SK-N-DZ (cell line): ENCODE measurements around the gene ANO10.
"Not testable (repeated sequence)": the region's sequence is repeated elsewhere in the genome, so short reads cannot be mapped to it uniquely, and the experiment has no call there.

Source experiments
- DNase-seq: peaks from one replicate; pipeline ENCODE4 v3.0.0-alpha.2; 2015; ENCODE audit warnings: low spot score

The ANO10 gene

GRCh38 chr3:43627360-43627759 is 5.5 kb upstream of the ANO10 start:
- no peak for DNase-seq

- no peak for DNase-seq
Measured at GRCh38 chr3:43624619-43625305, 3.0 kb upstream of the ANO10 start.

GRCh38 chr3:43620831-43621655 is 768 bp downstream of the ANO10 start:
- peak; percentile 27 for DNase-seq

GRCh38 chr3:43619588-43619987 is 2.2 kb downstream of the ANO10 start:
- DNase-seq, result no peak

- no peak for DNase-seq
Measured at GRCh38 chr3:43618142-43618541, 3.7 kb downstream of the ANO10 start.

DNA sequence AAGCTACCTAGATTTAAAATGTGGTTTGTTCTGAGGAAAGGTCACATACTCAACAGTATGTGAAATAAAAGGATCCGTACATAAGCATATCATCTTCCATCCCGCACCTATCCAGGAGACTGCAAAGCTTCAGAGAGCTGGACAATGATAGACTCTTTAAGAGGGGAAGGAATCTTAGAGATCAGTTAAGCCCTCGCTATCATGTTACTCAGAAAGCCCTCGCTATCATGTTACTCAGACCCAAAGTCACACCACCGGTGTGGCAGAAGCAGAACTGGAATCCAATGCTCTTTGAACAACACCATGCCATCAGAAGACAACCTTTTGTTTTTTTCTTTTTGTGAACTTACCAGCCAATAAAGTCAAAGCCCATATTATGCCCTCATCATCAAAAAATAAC is 5.8 kb downstream of the ANO10 start:
- DNase-seq, result no peak

- no peak for DNase-seq
Measured at GRCh38 chr3:43615133-43615532, 6.7 kb downstream of the ANO10 start.

- no peak for DNase-seq
Measured at GRCh38 chr3:43613976-43614375, 7.8 kb downstream of the ANO10 start.

DNA sequence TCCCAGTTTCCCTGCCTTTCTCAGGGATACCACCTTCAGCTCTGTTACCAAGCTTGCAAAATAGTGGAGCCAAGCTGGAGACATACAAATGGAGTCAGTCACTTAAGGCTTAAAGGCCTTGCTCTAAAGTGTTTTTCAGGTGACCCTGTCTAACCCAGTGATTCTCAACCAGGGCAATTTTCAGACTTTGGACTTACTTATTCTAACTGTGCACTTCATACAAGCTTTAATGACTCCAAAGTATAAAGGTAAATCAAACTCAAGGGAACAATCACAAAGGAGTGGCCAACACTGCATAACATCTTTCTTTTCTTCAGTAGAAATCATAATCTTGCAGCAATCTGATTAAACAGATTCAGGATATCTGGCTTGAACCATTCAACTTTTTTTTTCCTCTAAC is 9.4 kb downstream of the ANO10 start:
- DNase-seq, result no peak

- DNase-seq, result no peak
Measured at GRCh38 chr3:43609406-43609805, 12.4 kb downstream of the ANO10 start.

DNA sequence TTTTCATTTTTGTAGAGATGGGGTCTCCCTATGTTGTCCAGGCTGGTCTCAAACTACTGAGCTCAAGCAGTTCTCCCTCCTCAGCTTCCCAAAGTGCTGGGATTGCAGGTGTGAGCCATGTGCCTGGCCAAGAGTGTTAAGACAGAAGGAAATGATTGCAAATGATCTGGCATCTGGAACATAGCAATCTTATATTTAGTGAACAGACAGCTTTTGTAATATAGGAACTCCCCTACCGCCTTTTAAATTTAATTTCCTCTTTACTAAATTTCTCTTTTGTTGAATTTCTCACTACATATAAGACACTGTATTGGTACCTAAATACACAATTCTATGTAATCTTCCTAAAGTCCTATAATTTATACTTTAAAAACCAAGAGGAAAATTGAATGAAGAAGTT is 13.1 kb downstream of the ANO10 start:
- no peak for DNase-seq

DNA sequence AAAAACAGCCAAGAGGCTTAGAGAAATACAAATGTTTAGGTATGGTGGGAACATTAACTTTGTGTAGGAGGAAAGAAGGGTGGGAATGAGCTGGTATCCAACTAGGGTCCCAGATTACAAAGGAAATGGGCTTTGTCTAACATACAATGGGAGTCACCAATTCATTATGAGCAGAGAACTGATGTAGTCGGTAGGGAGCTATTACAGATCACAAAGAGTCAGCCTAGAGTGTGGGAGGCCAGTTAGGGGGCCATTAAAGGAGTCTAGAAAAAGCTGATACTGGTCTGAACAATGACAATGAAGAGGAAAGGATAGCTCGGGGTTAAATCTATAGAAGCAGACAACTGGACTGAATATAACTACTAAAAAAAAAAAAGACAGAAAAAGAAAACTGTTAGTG is 15.5 kb downstream of the ANO10 start:
- DNase-seq, result no peak

DNA sequence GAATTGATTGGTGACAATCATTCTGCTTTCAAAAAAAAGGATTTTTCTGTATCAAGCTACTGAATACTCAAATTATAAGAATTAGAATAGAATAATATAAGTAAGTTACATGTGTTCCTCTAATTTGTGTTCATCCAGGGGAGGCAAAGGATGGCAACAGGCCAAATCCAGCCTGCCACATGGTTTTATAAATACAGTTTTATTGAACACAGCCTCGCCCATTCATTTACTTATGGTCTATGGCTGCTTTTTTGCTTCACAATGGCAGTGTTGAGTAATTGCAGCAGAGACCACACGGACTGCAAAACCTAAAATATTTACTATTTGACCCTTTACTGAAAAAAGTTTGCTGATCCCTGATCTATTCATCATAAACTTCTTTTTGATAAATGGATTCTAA is 21.9 kb downstream of the ANO10 start:
- not testable (repeated sequence) for DNase-seq

GRCh38 chr3:43597961-43598360 is 23.9 kb downstream of the ANO10 start:
- no peak for DNase-seq

DNA sequence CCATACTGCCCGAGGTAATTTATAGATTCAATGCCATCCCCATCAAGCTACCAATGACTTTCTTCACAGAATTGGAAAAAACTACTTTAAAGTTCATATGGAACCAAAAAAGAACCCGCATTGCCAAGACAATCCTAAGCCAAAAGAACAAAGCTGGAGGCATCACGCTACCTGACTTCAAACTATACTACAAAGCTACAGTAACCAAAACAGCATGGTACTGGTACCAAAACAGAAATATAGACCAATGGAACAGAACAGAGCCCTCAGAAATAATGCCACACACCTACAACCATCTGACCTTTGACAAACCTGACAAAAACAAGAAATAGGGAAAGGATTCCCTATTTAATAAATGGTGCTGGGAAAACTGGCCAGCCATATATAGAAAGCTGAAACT is 25.6 kb downstream of the ANO10 start:
- DNase-seq, result not testable (repeated sequence)

DNA sequence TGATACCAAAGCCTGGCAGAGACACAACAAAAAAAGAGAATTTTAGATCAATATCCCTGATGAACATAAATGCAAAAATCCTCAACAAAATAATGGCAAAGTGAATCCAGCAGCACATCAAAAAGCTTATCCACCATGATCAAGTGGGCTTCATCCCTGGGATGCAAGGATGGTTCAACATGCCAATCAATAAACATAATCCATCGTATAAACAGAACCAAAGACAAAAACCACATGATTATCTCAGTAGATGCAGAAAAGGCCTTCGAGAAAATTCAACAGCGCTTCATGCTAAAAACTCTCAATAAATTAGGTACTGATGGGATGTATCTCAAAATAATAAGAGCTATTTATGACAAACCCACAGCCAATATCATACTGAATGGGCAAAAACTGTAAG is 26.5 kb downstream of the ANO10 start:
- not testable (repeated sequence) for DNase-seq

GRCh38 chr3:43593588-43593987 is 28.2 kb downstream of the ANO10 start:
- not testable (repeated sequence) for DNase-seq

- DNase-seq, result not testable (repeated sequence)
Measured at GRCh38 chr3:43591866-43592265, 29.9 kb downstream of the ANO10 start.

DNA sequence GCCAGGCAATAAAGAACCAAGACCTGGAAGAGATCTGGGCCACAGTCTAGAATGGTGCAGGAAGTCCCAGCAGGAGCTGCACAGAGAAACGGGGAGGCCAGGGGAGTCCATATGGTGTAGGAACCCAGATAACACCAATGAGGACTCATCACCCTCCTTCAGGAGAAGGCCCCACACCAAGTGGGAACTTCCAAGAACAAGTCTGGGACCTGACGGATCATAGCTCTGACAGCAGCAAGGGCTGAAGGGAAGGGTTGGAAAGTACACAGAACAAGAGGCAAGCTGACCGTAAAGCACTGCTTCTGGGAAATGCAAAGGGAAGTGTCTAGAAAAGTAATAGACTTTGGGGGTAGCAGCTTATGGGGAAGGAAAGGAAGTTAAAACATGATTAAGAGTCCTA is 34.5 kb downstream of the ANO10 start:
- no peak for DNase-seq

DNA sequence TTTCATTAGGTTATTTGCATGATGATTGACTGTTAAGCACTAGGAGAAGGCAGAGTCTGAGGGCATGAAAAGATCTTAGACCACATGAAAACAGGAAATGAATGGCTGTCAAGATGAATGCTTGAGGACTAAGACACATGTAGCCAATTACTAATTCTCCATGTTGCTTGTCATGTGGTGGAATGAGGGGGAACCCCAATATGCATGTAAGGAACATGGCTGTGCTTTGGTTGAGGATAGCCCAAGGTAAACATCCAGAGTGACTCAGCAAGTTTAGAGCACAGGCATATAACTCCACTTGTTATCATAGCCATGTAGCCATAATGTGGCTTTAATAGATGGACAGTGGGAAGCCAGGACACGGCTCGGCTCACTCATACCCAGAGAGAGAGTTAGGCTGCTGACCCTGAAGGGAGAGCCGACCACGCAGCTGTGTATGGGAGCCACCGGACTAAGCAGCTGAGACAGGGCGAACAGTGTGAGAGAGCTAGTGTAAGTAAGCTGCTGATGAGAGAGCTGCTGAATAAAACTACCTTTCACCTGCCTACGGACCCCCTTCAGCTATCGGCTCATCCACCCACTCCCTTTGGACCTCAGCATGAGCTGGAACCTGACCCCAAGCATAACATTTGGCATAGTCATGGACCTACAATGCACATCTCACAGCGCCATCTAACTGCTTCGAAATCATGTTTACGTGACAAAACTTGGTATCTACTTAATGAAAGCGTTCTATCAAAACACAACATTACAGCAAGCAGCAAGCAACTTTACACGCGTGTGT is 37.6 kb downstream of the ANO10 start:
- DNase-seq, result no peak

GRCh38 chr3:43583481-43583880 is 38.3 kb downstream of the ANO10 start:
- no peak for DNase-seq

GRCh38 chr3:43582866-43583265 is 38.9 kb downstream of the ANO10 start:
- no peak for DNase-seq
